Urinary bladder (tissue), 4 donors: ENCODE data around the gene GADD45GIP1. TPM values are rescaled to one million over a fixed set of nuclear protein-coding genes. Genes with fewer than 3 reads are reported as not detected.

Source experiments
- DNase-seq: peaks from one replicate; pipeline ENCODE4 v3.0.0-alpha.2; 2015; ENCODE audit errors: extremely low spot score
- H3K27ac ChIP-seq: one replicate; pipeline ENCODE4 v1.5.1; 2013; ENCODE audit warnings: low read depth, mild to moderate bottlenecking, moderate library complexity
- H3K36me3 ChIP-seq: one replicate; pipeline ENCODE4 v1.6.1; 2013; ENCODE audit warnings: mild to moderate bottlenecking, moderate library complexity; ENCODE audit not compliant: insufficient read depth
- H3K4me1 ChIP-seq: one replicate; pipeline ENCODE4 v1.6.1; 2013; ENCODE audit warnings: mild to moderate bottlenecking, moderate library complexity; ENCODE audit not compliant: insufficient read depth
- H3K4me3 ChIP-seq: one replicate; pipeline ENCODE4 v1.5.1; 2013; ENCODE audit warnings: low read depth, low read length
- WGBS: extraction: QIAGEN DNeasy Blood & Tissue Kit; methylation state at CpG from one replicate; pipeline ENCODE4 v1.1.7; 2013; 5-methylcytosine and 5-hydroxymethylcytosine counted together
- polyA plus RNA-seq: library from polyadenylated mRNA; stranded (reverse); fragments of 200-250 nt; gene quantifications from one replicate; pipeline ENCODE4 v1.2.3, GENCODE V29; 2013
- total RNA-seq: library from RNA; depleted of rRNA; stranded (reverse); fragments of >200 nt; gene quantifications from one replicate; pipeline ENCODE4 v1.2.3, GENCODE V29; 2014
- donor health status: healthy with polysubstance abuse.
- donor health status: healthy.

Gene GADD45GIP1
- total and polyA plus RNA-seq, 2 donors: 7.3 to 45.9 TPM

DNA sequence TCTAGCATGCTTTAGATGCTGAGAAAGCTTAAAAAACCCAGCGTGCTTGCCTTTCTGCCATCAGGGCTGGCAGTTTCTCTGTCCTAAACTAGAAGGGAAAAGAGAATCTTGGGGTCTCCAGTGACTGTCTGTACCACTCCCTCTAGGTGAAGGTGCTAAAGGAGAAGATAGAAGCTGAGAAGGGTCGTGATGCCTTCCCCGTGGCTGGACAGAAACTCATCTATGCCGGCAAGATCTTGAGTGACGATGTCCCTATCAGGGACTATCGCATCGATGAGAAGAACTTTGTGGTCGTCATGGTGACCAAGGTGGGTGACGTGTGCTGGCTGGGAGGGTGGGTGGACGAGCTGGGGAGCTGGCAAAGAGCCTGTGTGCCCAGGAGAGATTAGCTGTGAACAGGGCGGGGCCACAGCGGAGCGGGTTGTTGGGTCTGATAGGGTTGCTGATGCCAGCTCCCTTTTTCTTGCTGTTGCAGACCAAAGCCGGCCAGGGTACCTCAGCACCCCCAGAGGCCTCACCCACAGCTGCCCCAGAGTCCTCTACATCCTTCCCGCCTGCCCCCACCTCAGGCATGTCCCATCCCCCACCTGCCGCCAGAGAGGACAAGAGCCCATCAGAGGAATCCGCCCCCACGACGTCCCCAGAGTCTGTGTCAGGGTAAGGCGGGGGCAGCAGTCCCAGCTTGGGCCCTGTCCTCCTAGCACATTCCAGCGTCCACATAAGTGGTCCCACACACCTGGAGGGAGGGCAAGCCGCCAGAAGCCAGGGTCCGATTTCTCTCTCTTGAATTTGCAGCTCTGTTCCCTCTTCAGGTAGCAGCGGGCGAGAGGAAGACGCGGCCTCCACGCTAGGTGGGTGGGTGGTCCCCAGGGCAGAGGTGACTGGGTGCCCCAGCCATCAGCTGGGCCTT lies 9.1 kb downstream of the GADD45GIP1 start:
- peaks cover 4% of the 10 kb centered on the region for H3K36me3 ChIP-seq
- H3K27ac ChIP-seq: no peak overlapping the region
- WGBS: 88% methylated on average over 28 of the region's 28 CpGs
- H3K4me3 ChIP-seq: no peak overlapping the region
- DNase-seq: no peak
- H3K4me1 ChIP-seq: peaks cover 4% of the 10 kb centered on the region

DNA sequence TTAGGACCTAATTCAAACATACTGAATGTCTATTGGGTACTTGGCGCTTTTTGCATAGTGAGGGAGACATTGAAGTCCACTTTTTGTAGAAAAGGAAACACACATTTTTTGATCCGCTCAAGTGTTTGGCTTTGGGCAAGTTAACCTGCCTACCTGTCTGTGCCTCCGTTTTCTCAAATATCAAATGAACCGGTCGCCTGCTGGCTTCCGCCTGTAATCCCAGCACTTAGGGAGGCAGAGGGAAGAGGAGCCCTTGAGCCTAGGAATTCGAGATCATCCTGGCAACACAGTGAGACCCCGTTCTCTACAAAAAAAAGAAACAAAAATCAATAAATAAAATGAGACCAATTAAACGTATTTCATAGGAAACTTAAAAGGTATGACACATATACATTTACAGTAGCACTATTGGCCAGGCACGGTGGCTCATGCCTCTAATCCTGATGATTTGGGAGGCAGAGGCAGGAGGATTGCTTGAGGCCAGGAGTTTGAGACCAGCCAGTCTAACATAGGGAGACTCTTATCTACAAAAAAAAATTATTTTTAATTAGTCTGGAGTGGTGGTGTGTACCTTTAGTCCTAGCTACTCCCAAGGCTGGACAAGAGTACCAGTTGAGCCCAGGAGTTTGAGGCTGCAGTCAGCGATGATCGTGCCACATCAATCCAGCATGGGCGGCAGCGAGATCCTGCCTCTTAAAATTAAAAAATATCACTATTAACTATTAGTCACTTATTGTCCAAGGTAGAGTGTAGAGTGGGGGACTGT lies 10.1 kb downstream of the GADD45GIP1 start:
- no peak overlapping the region for H3K27ac ChIP-seq
- H3K4me1 ChIP-seq: peaks cover 4% of the 10 kb centered on the region
- 56% methylated on average over 14 of the region's 14 CpGs for WGBS
- H3K4me3 ChIP-seq: peak overlapping the region; percentile 93
- peaks cover 2% of the 10 kb centered on the region for H3K36me3 ChIP-seq
- DNase-seq: no peak

DNA sequence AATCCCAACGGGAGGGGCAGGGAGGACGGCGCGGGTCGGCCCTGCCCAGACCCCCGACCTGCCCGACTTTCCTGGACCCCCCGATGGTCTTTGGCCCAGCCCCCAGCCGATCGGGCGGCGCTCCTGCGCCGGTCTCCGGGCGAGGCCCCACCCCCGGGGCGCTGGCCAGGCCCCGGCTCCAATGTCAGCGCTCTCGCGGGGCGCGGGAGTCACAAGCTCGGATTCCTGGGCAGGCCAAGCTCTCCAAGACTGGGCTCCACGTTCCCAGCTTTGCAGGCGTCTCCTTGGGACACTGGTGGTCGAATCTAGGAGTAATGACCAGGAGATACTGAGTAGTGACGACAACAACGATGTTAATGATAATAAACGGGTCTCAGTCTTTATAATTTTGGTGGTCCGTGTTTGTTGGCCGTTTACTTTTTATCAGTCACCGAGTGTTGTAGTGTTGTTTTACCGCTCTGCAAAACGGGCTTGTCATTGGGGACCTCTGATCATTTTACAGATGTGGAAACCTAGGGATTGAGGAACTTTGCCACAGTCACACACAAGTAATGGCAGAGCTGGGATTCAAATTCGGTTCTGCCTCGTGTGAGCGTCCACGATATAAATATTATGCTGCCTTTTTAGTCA lies 10.8 kb downstream of the GADD45GIP1 start:
- H3K4me1 ChIP-seq: peaks cover 4% of the 10 kb centered on the region
- WGBS: under 1% methylated on average over 40 of the region's 40 CpGs
- peak overlapping the region; percentile 75 for H3K27ac ChIP-seq
- peak overlapping the region; percentile 93 for H3K4me3 ChIP-seq
- DNase-seq: no peak
- H3K36me3 ChIP-seq: peaks cover 4% of the 10 kb centered on the region

DNA sequence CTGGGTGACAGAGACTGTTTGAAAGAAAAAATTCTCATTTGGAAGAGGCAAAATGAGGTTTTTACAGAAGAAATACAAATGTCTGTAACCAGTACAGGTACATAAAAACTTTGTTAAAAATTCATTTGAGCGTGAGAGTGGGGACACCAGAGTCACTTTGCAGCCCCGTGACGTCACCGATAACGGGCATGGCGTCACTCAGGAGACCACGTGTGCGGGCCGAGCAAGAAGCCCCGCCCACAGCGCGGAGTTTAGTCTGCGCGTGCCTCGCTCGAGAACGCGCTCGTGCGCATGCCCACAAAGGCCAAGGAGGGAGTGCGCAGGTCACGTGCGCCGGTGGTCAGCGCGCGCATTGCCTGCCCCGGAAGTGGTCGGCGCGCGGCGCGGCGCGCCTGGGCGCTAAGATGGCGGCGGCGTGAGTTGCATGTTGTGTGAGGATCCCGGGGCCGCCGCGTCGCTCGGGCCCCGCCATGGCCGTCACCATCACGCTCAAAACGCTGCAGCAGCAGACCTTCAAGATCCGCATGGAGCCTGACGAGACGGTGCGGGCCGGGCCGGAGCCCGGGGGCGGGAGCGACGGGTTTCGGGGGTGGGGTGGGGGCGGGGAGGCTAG lies 11.4 kb downstream of the GADD45GIP1 start, which contains the start of gene RAD23A:
Gene RAD23A (plus strand): TSS at position 384 of the 613 bp plus-strand sequence. CDS start 87 bp downstream, at position 471.
- peaks cover 4% of the 10 kb centered on the region for H3K36me3 ChIP-seq
- H3K4me1 ChIP-seq: peaks cover 4% of the 10 kb centered on the region
- peak within 1 kb of the TSS; percentile 93 for H3K4me3 ChIP-seq
- WGBS: under 1% methylated on average over 62 of the region's 62 CpGs
- DNase-seq: peak; percentile 93
- H3K27ac ChIP-seq: peak within 1 kb of the TSS; percentile 75

DNA sequence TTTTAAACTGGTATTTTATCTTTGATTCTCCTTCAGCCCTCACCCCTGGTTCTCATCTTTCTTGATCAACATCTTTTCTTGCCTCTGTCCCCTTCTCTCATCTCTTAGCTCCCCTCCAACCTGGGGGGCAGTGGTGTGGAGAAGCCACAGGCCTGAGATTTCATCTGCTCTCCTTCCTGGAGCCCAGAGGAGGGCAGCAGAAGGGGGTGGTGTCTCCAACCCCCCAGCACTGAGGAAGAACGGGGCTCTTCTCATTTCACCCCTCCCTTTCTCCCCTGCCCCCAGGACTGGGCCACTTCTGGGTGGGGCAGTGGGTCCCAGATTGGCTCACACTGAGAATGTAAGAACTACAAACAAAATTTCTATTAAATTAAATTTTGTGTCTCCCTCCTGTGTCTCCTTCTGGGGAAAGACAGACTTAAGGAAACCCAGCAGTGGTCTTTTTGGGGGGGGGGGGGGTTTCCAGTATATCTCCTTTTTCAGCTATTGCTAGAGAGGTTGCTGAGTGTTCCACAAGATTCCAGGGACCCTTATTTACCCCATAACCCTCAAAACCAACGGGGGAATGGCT lies 12.8 kb downstream of the GADD45GIP1 start:
- no peak overlapping the region for H3K4me3 ChIP-seq
- no peak for DNase-seq
- peaks cover 7% of the 10 kb centered on the region for H3K4me1 ChIP-seq
- no peak overlapping the region for H3K27ac ChIP-seq
- peaks cover 2% of the 10 kb centered on the region for H3K36me3 ChIP-seq
- 64% methylated on average over 2 of the region's 2 CpGs for WGBS

DNA sequence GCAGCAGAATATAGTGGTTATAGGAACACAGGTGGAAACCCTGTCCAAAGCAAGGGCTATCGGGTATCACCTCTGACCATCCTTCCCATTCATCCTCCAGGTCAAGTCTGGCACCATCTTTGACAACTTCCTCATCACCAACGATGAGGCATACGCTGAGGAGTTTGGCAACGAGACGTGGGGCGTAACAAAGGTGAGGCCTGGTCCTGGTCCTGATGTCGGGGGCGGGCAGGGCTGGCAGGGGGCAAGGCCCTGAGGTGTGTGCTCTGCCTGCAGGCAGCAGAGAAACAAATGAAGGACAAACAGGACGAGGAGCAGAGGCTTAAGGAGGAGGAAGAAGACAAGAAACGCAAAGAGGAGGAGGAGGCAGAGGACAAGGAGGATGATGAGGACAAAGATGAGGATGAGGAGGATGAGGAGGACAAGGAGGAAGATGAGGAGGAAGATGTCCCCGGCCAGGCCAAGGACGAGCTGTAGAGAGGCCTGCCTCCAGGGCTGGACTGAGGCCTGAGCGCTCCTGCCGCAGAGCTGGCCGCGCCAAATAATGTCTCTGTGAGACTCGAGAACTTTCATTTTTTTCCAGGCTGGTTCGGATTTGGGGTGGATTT lies 13.5 kb downstream of the GADD45GIP1 start:
- H3K27ac ChIP-seq: no peak overlapping the region
- 83% methylated on average over 18 of the region's 18 CpGs for WGBS
- no peak overlapping the region for H3K4me3 ChIP-seq
- no peak for DNase-seq
- H3K36me3 ChIP-seq: peaks cover 2% of the 10 kb centered on the region
- H3K4me1 ChIP-seq: peaks cover 7% of the 10 kb centered on the region

DNA sequence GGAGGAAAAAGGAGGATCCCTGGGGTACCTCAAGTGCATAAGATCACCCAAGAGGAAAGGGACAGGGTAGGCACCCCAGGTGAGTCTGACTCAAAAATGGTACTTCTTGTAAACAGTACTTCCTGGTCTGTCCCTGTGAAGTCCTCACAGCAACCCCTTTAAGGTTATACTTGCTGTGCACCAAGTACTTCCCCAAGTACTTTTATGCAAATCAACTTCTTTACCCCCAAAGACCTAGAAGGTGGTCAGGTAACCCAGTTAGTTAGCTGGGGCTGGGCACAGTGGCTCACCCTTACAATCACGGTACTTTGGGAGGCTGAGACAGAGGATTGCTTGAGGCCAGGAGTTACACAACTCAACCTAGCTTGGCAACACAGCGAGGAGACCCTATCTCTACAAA lies 16.1 kb downstream of the GADD45GIP1 start:
- Histone ChIP-seq H3K36me3 (peaks cover 2% of the 10 kb centered on the region), H3K4me1 (peaks cover 3% of the 10 kb centered on the region), H3K4me3 (no peak overlapping the region), H3K27ac (no peak overlapping the region)
- DNase-seq: no peak
- 81% methylated on average over 2 of the region's 2 CpGs for whole genome bisulfite sequencing

DNA sequence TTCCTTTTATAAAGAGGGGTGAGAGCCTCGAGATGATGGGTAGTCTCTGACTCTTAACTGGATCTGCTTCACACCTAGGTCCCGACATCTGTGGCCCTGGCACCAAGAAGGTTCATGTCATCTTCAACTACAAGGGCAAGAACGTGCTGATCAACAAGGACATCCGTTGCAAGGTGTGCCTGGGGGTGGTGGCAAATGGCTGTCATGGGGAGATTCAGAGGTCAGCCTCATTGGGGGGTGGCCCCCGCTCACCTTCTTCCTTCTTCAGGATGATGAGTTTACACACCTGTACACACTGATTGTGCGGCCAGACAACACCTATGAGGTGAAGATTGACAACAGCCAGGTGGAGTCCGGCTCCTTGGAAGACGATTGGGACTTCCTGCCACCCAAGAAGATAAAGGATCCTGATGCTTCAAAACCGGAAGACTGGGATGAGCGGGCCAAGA lies 17.0 kb downstream of the GADD45GIP1 start:
- Histone ChIP-seq H3K27ac (no peak overlapping the region), H3K4me3 (no peak overlapping the region), H3K4me1 (peaks cover 3% of the 10 kb centered on the region), H3K36me3 (peaks cover 2% of the 10 kb centered on the region)
- 65% methylated on average over 10 of the region's 10 CpGs for WGBS
- no peak for DNase-seq

DNA sequence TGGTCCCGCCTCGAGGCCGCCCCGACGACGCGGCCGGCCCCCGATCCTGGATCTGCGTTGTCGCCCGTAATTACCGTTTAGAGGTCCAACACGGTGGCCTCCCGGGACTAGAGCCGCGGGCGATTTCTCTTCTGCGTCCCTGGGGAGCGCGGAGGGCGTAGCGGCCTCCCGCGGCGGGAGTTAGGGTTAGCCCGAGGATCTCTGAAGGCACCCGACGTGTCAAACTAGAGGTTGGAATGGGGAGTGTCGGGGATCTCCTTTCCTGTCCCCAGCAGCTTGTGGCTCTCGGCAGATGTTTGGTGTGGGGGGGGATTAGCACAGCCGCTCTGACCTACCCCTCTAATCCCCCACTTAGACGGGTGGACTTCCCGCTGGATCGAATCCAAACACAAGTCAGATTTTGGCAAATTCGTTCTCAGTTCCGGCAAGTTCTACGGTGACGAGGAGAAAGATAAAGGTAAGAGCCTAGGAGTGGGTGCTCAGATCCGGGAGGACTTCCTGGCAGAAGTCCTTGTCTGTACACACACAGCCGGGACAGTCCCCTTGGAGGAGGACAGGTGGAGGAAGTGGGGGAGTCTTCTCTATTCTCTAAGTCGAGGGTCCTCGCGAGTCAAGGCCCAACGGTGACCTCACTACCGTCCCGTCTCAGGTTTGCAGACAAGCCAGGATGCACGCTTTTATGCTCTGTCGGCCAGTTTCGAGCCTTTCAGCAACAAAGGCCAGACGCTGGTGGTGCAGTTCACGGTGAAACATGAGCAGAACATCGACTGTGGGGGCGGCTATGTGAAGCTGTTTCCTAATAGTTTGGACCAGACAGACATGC lies 18.0 kb downstream of the GADD45GIP1 start:
- peaks cover 3% of the 10 kb centered on the region for H3K4me1 ChIP-seq
- no peak for DNase-seq

DNA sequence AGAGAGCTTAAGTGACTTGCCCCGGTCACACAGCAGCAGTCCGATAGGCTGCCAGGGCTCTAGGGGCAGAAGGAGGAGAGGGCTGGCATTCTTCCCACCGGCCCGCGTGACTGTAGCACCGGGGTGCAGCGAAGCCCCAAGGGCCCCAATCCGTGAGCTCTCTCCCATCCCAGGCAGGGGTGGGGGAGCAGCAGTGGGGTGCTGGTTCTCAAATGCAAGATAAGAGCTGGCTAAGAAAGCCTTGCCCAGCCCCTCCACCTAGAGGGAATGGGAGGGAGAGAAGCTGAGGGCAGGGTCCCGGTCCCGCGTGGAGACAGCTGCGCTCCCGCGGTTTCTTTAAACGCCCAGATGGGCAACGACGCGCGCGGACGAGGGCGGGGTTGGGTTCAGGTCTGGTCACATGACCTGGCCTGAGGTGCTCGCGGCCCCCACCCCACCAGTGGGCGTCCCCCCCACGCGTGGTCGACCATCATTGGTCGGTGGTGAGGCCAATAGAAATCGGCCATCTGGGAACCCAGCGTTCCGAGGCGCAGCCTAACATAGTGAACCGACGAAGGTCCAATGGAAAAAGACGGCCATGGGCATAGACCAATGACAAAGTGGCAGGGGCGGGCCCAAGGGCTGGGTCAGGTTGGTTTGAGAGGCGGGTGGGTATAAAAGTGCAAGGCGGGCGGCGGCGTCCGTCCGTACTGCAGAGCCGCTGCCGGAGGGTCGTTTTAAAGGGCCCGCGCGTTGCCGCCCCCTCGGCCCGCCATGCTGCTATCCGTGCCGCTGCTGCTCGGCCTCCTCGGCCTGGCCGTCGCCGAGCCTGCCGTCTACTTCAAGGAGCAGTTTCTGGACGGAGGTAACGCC lies 18.9 kb downstream of the GADD45GIP1 start, which contains the start of gene CALR:
Gene CALR (plus strand): TSS at position 683 of the 852 bp plus-strand sequence. CDS start 71 bp downstream, at position 754.
- under 1% methylated on average over 63 of the region's 63 CpGs for WGBS
- H3K27ac ChIP-seq: peak within 1 kb of the TSS; percentile 85
- peaks cover 3% of the 10 kb centered on the region for H3K4me1 ChIP-seq
- DNase-seq: peak; percentile 99
- H3K4me3 ChIP-seq: peak within 1 kb of the TSS; percentile 80
- peaks cover 2% of the 10 kb centered on the region for H3K36me3 ChIP-seq

More for the DNA sequence above, 18.0 kb downstream of the GADD45GIP1 start:
- Histone ChIP-seq H3K27ac (peak overlapping the region; percentile 85), H3K4me3 (peak overlapping the region; percentile 80), H3K36me3 (peaks cover 2% of the 10 kb centered on the region)
- WGBS: under 1% methylated on average over 54 of the region's 54 CpGs
